ENCODE measurements around the gene KLHL6.

DNA sequence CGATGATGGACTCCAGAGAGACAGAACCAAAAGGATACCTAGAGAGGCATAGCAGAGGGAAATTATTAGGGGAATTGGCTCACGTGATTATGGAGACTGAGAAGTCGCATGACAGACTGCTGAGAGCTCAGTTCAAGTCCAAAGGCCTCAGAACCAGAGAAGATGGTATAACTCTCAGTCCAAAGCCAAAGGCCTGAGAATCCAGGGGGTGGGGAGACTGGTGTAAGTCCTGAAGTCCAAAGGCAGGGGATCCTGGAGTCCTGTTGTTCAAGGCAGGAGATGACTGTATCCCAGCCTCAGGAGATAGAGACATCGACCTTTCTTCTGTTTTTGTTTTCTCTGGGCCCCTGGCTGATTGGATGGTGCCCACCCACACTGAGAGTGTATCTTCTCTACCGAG is 1.2 kb upstream of the KLHL6 start:
- TF ChIP-seq, protein P1, sequence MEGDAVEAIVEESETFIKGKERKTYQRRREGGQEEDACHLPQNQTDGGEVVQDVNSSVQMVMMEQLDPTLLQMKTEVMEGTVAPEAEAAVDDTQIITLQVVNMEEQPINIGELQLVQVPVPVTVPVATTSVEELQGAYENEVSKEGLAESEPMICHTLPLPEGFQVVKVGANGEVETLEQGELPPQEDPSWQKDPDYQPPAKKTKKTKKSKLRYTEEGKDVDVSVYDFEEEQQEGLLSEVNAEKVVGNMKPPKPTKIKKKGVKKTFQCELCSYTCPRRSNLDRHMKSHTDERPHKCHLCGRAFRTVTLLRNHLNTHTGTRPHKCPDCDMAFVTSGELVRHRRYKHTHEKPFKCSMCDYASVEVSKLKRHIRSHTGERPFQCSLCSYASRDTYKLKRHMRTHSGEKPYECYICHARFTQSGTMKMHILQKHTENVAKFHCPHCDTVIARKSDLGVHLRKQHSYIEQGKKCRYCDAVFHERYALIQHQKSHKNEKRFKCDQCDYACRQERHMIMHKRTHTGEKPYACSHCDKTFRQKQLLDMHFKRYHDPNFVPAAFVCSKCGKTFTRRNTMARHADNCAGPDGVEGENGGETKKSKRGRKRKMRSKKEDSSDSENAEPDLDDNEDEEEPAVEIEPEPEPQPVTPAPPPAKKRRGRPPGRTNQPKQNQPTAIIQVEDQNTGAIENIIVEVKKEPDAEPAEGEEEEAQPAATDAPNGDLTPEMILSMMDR (conservative IDR thresholded peaks at IDR 0.05), result no peak
- no peak for TF ChIP-seq ZFX (IDR thresholded peaks at IDR 0.05)
